GM23248 (cell line): ENCODE results near the gene GNAQ. TPM values are rescaled to one million over a fixed set of nuclear protein-coding genes. Genes with fewer than 3 reads are reported as not detected.

Experiments used
- DNase-seq: peaks from one replicate; pipeline ENCODE4 v3.0.0-alpha.2; 2015
- H2AFZ ChIP-seq: fragments of 200-600 bp; sonication (generic); 2 replicates; pipeline ENCODE4 v1.6.1; 2016; ENCODE audit warnings: antibody characterized with exemption
- H3F3A ChIP-seq: fragments of 200-600 bp; sonication (generic); 2 replicates; pipeline ENCODE4 v1.6.1; 2016; ENCODE audit warnings: mild to moderate bottlenecking, antibody characterized with exemption, mixed run types; ENCODE audit not compliant: insufficient read depth
- H3K27ac ChIP-seq: fragments of 200-600 bp; sonication (generic); 2 replicates; pipeline ENCODE4 v1.5.1; 2016; ENCODE audit warnings: mild to moderate bottlenecking
- H3K27me3 ChIP-seq: fragments of 200-600 bp; sonication (generic); replicated peaks from 2 replicates; pipeline ENCODE4 v1.6.1; 2016; ENCODE audit warnings: mild to moderate bottlenecking; ENCODE audit not compliant: insufficient read depth
- H3K36me3 ChIP-seq: fragments of 200-600 bp; sonication (generic); 2 replicates; pipeline ENCODE4 v1.6.1; 2016; ENCODE audit warnings: low read depth, mild to moderate bottlenecking
- H3K4me1 ChIP-seq: fragments of 200-600 bp; sonication (generic); 2 replicates; pipeline ENCODE4 v1.6.1; 2016; ENCODE audit warnings: mild to moderate bottlenecking; ENCODE audit not compliant: insufficient read depth
- H3K4me2 ChIP-seq: fragments of 200-600 bp; sonication (generic); one replicate; pipeline ENCODE4 v1.6.1; 2016; ENCODE audit warnings: mild to moderate bottlenecking; ENCODE audit not compliant: unreplicated experiment
- H3K4me3 ChIP-seq: fragments of 200-600 bp; sonication (generic); 2 replicates; pipeline ENCODE4 v1.5.1; 2016; ENCODE audit warnings: mild to moderate bottlenecking
- H3K79me2 ChIP-seq: fragments of 200-600 bp; sonication (generic); 2 replicates; pipeline ENCODE4 v1.6.1; 2016; ENCODE audit warnings: mild to moderate bottlenecking; ENCODE audit not compliant: insufficient read depth
- H3K9ac ChIP-seq: fragments of 200-600 bp; sonication (generic); 2 replicates; pipeline ENCODE4 v1.6.1; 2016; ENCODE audit warnings: mild to moderate bottlenecking
- H3K9me2 ChIP-seq: fragments of 200-600 bp; sonication (generic); 2 replicates; pipeline ENCODE4 v1.6.1; 2016; ENCODE audit warnings: mixed run types, mild to moderate bottlenecking, moderate library complexity; ENCODE audit not compliant: insufficient read depth
- H3K9me3 ChIP-seq: fragments of 200-600 bp; sonication (generic); one replicate; pipeline ENCODE4 v1.6.1; 2017; ENCODE audit warnings: low read depth
- H4K20me1 ChIP-seq: fragments of 200-600 bp; sonication (generic); 2 replicates; pipeline ENCODE4 v1.6.0; 2016; ENCODE audit not compliant: insufficient read depth
- EZH2 ChIP-seq: fragments of 200-600 bp; sonication (generic); IDR thresholded peaks from 2 replicates; pipeline ENCODE4 v1.6.1; 2018; ENCODE audit warnings: antibody characterized with exemption, mild to moderate bottlenecking; ENCODE audit not compliant: insufficient read depth, poor library complexity, severe bottlenecking
- EZH2phosphoT487 ChIP-seq: fragments of 200-600 bp; sonication (generic); IDR thresholded peaks from 2 replicates; pipeline ENCODE4 v1.6.1; 2018; ENCODE audit warnings: antibody characterized with exemption, moderate library complexity, mild to moderate bottlenecking, low read depth; ENCODE audit not compliant: insufficient read depth
- WGBS, 2 experiments: methylation state at CpG; one replicate each; pipeline ENCODE4 v1.1.6; 2015 to 2017; ENCODE audit warnings: low lambda C conversion rate in 2 of 2, low coverage in 1 of 2; ENCODE audit errors: missing lambda C conversion rate in 2 of 2; 5-methylcytosine and 5-hydroxymethylcytosine counted together
- in situ Hi-C: fragments of 300-500 bp; cut with MboI; formaldehyde crosslinking; loops from 2 replicates; pipeline ENCODE4 v1.15.0; 2020
- polyA plus RNA-seq: library from polyadenylated mRNA; unstranded; fragments of >200 nt; fragmentation: Nextera tagmentation; extraction: Ambion mirVana; gene quantifications from 2 replicates; pipeline ENCODE4 v1.2.1, GENCODE V29; 2016
- total RNA-seq: library from RNA; depleted of rRNA; stranded (reverse); fragments of >200 nt; shearing (Covaris generic); gene quantifications from 2 replicates; pipeline ENCODE4 v1.2.3, GENCODE V29; 2014

GNAQ gene
- total and polyA plus RNA-seq, 2 experiments from 2014 or later = 11.5 to 32.7 TPM

DNA sequence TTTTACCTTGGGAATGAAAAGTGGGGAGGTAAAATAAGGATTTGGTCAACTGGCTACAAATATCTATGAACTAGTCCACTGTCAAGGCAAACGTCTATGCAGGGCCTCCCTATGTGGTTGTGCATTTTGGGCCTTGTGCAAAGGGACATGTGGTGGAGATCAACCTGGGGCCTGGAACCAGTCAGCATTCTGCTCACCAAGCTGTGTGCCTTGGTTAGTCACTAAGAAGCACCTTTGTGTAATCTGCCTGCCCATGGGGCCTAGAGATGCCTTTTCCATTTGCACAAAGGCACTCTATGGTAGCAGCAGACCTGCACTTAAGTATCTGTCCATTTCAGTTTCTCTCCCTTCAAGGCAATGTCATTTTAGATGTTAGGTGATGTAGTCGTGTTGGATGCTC, 184.0 kb downstream of the GNAQ start:
- Histone ChIP-seq H3K9ac (no peak overlapping the region), H3K4me2 (no peak overlapping the region), H3K79me2 (peaks cover 79% of the 10 kb centered on the region), H3K9me3 (no peaks in the 10 kb centered on the region), H3K27me3 (no peaks in the 10 kb centered on the region), H3K4me1 (peaks cover 18% of the 10 kb centered on the region), H3K36me3 (no peaks in the 10 kb centered on the region), H3K4me3 (no peak overlapping the region), H3K9me2 (no peaks in the 10 kb centered on the region), H3K27ac (no peak overlapping the region), H4K20me1 (peaks cover 3% of the 10 kb centered on the region; the same call in 1 of the 2 replicates), H3F3A (peaks cover 24% of the 10 kb centered on the region), H2AFZ (no peak overlapping the region)
- in situ Hi-C loops = no loop called here
- 94% methylated on average over 2 of the region's 2 CpGs for WGBS, 2 experiments
- no peak for DNase-seq
- TF ChIP-seq EZH2 = no peak
- TF ChIP-seq EZH2phosphoT487 = no peak

DNA sequence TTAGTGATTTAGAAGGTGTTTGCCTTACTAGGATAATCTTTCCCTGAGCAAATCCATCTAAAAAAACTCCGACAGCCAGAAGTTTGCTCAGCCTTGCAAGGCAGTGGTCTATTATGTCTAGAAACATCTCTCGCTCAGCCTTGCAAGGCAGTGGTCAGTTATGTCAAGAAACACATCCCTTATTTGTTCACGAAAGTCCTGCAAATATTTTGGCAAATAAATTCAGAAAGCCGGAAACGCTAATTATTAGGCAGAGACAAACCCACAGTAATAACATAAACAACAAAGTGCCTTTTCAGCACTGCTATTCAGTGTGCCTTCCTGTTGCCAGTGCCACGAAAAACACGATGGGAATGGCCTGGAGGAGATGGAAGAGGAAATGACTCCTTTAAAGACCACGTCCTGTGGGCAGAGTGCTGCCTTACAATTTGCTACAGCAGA, 184.5 kb downstream of the GNAQ start:
- Histone ChIP-seq H3K9me2 (no peaks in the 10 kb centered on the region), H4K20me1 (peaks cover 3% of the 10 kb centered on the region; the same call in 1 of the 2 replicates), H3K79me2 (peaks cover 78% of the 10 kb centered on the region), H3K36me3 (no peaks in the 10 kb centered on the region), H3K4me3 (no peak overlapping the region), H3K4me1 (peaks cover 18% of the 10 kb centered on the region), H3K9me3 (no peaks in the 10 kb centered on the region), H3K4me2 (no peak overlapping the region), H3K9ac (no peak overlapping the region), H3K27me3 (no peaks in the 10 kb centered on the region), H2AFZ (no peak overlapping the region), H3F3A (peaks cover 24% of the 10 kb centered on the region), H3K27ac (no peak overlapping the region)
- in situ Hi-C loops = no loop called here
- DNase-seq = no peak
- WGBS, 2 experiments = 87% methylated on average over 8 of the region's 8 CpGs
- TF ChIP-seq EZH2phosphoT487 = no peak
- no peak for TF ChIP-seq EZH2

DNA sequence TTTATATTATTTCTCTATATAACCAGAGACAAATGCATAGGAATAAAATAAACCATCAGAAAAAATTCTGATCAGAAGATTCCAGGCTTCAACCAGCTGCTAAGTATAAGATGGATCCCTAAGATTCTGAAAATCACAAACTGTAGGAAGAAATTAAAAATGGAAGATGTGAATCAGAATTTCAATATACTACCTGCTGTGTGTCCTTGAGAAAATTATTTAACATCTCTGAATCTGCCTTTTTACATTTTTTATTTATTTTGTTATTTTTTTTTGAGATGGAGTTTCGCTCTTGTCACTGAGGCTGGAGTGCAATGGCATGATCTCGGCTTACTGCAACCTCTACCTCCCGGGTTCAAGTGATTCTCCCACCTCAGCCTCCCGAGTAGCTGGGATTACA, 187.2 kb downstream of the GNAQ start:
- in situ Hi-C loops = no loop called here
- TF ChIP-seq EZH2phosphoT487 = no peak
- TF ChIP-seq EZH2 = no peak
- Histone ChIP-seq H3K4me2 (no peak overlapping the region), H3K27me3 (no peaks in the 10 kb centered on the region), H3K9me2 (no peaks in the 10 kb centered on the region), H3K27ac (no peak overlapping the region), H3K4me1 (peaks cover 29% of the 10 kb centered on the region), H3K4me3 (no peak overlapping the region), H3F3A (peaks cover 27% of the 10 kb centered on the region), H2AFZ (no peak overlapping the region), H4K20me1 (no peaks in the 10 kb centered on the region), H3K9me3 (no peaks in the 10 kb centered on the region), H3K79me2 (peaks cover 64% of the 10 kb centered on the region), H3K9ac (no peak overlapping the region), H3K36me3 (no peaks in the 10 kb centered on the region)
- DNase-seq = no peak
- 96 to 100% methylated on average over 4 of the region's 4 CpGs for WGBS, 2 experiments

DNA sequence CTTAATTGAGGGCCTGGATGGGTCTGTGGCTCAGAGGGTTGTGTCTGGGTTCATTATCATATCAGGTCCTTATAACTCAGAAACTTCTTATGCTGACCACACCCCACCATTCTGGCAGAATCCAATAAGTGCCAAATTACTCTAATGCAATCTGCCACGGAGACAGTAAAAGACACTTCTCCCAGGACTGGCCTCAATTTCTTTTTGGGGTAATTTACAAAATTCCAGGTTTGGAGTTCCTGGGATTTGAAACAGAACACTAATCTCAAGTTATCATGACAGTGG, 187.8 kb downstream of the GNAQ start:
- TF ChIP-seq EZH2phosphoT487 = no peak
- Histone ChIP-seq H3K4me2 (no peak overlapping the region), H4K20me1 (no peaks in the 10 kb centered on the region), H3F3A (peaks cover 28% of the 10 kb centered on the region), H3K4me3 (no peak overlapping the region), H3K79me2 (peaks cover 63% of the 10 kb centered on the region), H3K9me2 (no peaks in the 10 kb centered on the region), H2AFZ (no peak overlapping the region), H3K36me3 (no peaks in the 10 kb centered on the region), H3K9me3 (no peaks in the 10 kb centered on the region), H3K4me1 (peaks cover 30% of the 10 kb centered on the region), H3K27ac (no peak overlapping the region), H3K27me3 (no peaks in the 10 kb centered on the region), H3K9ac (no peak overlapping the region)
- DNase-seq = no peak
- WGBS, 2 experiments = 100% methylated on average over 1 of the region's 1 CpG
- in situ Hi-C loops = no loop called here
